Endodermal cell (in vitro differentiated cells): ENCODE measurements around the gene AMMECR1. TPM values are rescaled to one million over a fixed set of nuclear protein-coding genes. Genes with fewer than 3 reads are reported as not detected.
A peak's percentile ranks its signal among the peaks of the same experiment; 100 is the strongest.

Experiments used
- DNase-seq: peaks from one replicate; pipeline ENCODE4 v3.0.0-alpha.2; 2017
- H3K27ac ChIP-seq: 2 replicates; pipeline ENCODE4 v1.5.1; 2013; ENCODE audit warnings: mild to moderate bottlenecking, low read depth, low read length, moderate library complexity
- H3K27me3 ChIP-seq: 2 replicates; pipeline ENCODE4 v1.6.1; 2013; ENCODE audit warnings: mild to moderate bottlenecking, low read length, moderate library complexity; ENCODE audit not compliant: insufficient read depth, control insufficient read depth, poor library complexity, severe bottlenecking
- H3K36me3 ChIP-seq: 2 replicates; pipeline ENCODE4 v1.7.0; 2013; ENCODE audit warnings: mild to moderate bottlenecking, low read length, moderate library complexity; ENCODE audit not compliant: control insufficient read depth, insufficient read depth
- H3K4me1 ChIP-seq: one replicate; pipeline ENCODE4 v1.7.0; 2013; ENCODE audit warnings: low read length; ENCODE audit not compliant: control insufficient read depth, insufficient read depth
- H3K4me3 ChIP-seq: 2 replicates; pipeline ENCODE4 v1.5.1; 2013; ENCODE audit warnings: mild to moderate bottlenecking, low read length, moderate library complexity
- H3K9ac ChIP-seq: 2 replicates; pipeline ENCODE4 v1.6.1; 2013; ENCODE audit warnings: mild to moderate bottlenecking, low read length, moderate library complexity; ENCODE audit not compliant: poor library complexity, severe bottlenecking; ENCODE audit errors: extremely low read depth
- H3K9me3 ChIP-seq: 2 replicates; pipeline ENCODE4 v1.6.1; 2013; ENCODE audit warnings: mild to moderate bottlenecking, low read length, moderate library complexity; ENCODE audit not compliant: control insufficient read depth
- H3K27ac Mint-ChIP-seq: 2 replicates; pipeline ENCODE4 v1.8.0; 2020; ENCODE audit warnings: mixed read lengths
- H3K27me3 Mint-ChIP-seq: 2 replicates; pipeline ENCODE4 v1.8.0; 2021; ENCODE audit warnings: mild to moderate bottlenecking, mixed read lengths; ENCODE audit not compliant: insufficient read depth
- H3K36me3 Mint-ChIP-seq: 2 replicates; pipeline ENCODE4 v1.8.0; 2020; ENCODE audit warnings: low read depth, mixed read lengths
- H3K4me1 Mint-ChIP-seq: 2 replicates; pipeline ENCODE4 v1.8.0; 2020; ENCODE audit warnings: mixed read lengths
- H3K4me3 Mint-ChIP-seq: 2 replicates; pipeline ENCODE4 v1.8.0; 2020; ENCODE audit warnings: mild to moderate bottlenecking, moderate library complexity, mixed read lengths
- H3K9me3 Mint-ChIP-seq: 2 replicates; pipeline ENCODE4 v1.8.0; 2020; ENCODE audit warnings: mild to moderate bottlenecking, mixed read lengths
- WGBS, 2 experiments: methylation state at CpG; one replicate each; pipeline versions ENCODE4 v1.1.5 to v1.1.7; 2013; ENCODE audit warnings: missing lambda C conversion rate in 2 of 2, mixed read lengths in 1 of 2; ENCODE audit not compliant: insufficient coverage in 1 of 2, insufficient read length in 1 of 2; 5-methylcytosine and 5-hydroxymethylcytosine counted together
- total RNA-seq, 2 donors: library from RNA; stranded (reverse); fragmentation: NEBNext Ultra II Directional in 1 of 2; extraction: Animal tissue kit (Norgen Biotek cat#: 25700) in 1 of 2; gene quantifications; 2 replicates in 1 of 2; 3 replicates in 1 of 2; pipeline ENCODE4 v1.2.1, GENCODE V29; 2021
- TF ChIP-seq, protein P1 (sequence below): fragments of 200-600 bp; sonication (generic); conservative IDR thresholded peaks from 2 replicates; pipeline ENCODE4 v1.5.0; 2021; ENCODE audit warnings: antibody characterized with exemption, mild to moderate bottlenecking

The AMMECR1 gene
- total RNA-seq, 2 donors from 2014 or later: 26.8 to 62.2 TPM

DNA sequence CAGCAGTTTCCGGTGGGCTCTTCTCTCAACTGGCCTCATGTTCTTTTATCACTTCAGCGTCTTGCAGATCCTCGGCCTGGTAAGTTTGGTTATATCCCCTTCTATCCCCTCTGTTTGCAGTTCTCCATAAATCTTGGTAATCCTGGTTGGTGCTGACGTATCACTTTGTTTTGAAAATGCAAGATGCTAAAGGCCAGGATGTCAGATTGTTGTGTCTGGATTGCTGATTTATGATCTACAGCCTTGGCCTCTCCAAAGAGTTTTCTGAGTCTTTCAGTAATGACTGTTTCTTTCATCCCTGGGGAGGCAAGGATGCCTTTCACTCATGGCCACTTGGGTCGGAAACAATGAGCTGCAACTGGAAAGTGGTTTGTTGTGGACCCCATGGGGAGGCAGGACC, 146.4 kb downstream of the AMMECR1 start:
- Mint-ChIP-seq H3K27me3 (no peaks in the 10 kb centered on the region), H3K4me3 (no peak overlapping the region), H3K27ac (no peak overlapping the region), H3K4me1 (peaks cover 11% of the 10 kb centered on the region), H3K36me3 (peaks cover 35% of the 10 kb centered on the region), H3K9me3 (no peaks in the 10 kb centered on the region)
- H3K4me3 ChIP-seq: no peak overlapping the region
- H3K36me3 ChIP-seq: no peaks in the 10 kb centered on the region
- no peak overlapping the region for H3K27ac ChIP-seq
- DNase-seq: peak; percentile 13
- no peaks in the 10 kb centered on the region for H3K27me3 ChIP-seq
- no peak overlapping the region for H3K9ac ChIP-seq
- no peaks in the 10 kb centered on the region for H3K9me3 ChIP-seq
- TF ChIP-seq, protein P1, sequence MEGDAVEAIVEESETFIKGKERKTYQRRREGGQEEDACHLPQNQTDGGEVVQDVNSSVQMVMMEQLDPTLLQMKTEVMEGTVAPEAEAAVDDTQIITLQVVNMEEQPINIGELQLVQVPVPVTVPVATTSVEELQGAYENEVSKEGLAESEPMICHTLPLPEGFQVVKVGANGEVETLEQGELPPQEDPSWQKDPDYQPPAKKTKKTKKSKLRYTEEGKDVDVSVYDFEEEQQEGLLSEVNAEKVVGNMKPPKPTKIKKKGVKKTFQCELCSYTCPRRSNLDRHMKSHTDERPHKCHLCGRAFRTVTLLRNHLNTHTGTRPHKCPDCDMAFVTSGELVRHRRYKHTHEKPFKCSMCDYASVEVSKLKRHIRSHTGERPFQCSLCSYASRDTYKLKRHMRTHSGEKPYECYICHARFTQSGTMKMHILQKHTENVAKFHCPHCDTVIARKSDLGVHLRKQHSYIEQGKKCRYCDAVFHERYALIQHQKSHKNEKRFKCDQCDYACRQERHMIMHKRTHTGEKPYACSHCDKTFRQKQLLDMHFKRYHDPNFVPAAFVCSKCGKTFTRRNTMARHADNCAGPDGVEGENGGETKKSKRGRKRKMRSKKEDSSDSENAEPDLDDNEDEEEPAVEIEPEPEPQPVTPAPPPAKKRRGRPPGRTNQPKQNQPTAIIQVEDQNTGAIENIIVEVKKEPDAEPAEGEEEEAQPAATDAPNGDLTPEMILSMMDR: no peak
- no peaks in the 10 kb centered on the region for H3K4me1 ChIP-seq
- 94 to 100% methylated on average over 1 to 5 of the region's 5 CpGs for whole genome bisulfite sequencing, 2 experiments

DNA sequence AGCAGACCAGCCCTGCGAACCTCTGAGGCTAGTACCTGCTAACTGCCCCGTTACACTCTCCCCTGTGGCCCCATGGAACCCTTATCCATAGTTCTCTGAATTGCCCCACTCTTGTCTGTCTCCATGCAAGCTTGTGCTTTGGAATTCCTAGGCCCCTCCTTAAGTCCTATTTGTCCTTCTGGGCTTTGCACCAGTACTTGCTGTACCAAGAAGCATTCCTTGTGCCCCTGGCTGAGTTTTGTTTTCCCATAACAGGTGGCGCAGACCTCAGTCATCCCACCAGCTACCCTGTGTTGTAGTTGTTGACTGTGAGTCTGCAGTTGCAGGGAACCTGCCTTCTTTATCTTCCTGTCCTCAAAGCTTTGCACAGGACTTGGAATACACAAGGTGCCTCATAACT, 147.9 kb downstream of the AMMECR1 start:
- Mint-ChIP-seq H3K27ac (no peak overlapping the region), H3K9me3 (no peaks in the 10 kb centered on the region), H3K4me1 (peaks cover 11% of the 10 kb centered on the region), H3K36me3 (peaks cover 27% of the 10 kb centered on the region), H3K4me3 (no peak overlapping the region), H3K27me3 (no peaks in the 10 kb centered on the region)
- DNase-seq: peak; percentile 13
- no peaks in the 10 kb centered on the region for H3K9me3 ChIP-seq
- WGBS, 2 experiments: 92% methylated on average over 3 of the region's 3 CpGs; no CpG with 5 or more reads in 1 of the 2 experiments
- H3K4me3 ChIP-seq: no peak overlapping the region
- TF ChIP-seq, protein P1: no peak
- H3K4me1 ChIP-seq: no peaks in the 10 kb centered on the region
- no peak overlapping the region for H3K27ac ChIP-seq
- H3K9ac ChIP-seq: no peak overlapping the region
- no peaks in the 10 kb centered on the region for H3K27me3 ChIP-seq
- H3K36me3 ChIP-seq: no peaks in the 10 kb centered on the region

DNA sequence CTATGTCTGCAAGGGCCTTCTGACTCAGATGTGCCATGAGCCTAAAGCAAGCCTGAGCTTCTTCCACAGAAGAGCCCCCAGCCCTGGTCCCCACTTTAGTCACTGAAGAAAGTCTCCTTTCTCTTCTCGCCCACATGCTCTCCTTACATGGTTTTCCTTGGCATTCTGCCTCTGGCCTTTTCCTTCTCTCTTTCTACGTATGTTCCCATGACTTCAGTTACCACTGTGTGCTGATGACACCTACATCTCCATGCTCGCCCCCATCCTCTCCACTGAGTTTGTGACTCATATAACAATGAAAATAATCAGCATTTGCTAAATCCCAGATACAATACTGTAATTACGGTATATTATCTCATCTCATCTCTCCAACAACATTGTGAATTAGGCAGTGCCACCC, 149.3 kb downstream of the AMMECR1 start:
- H3K9me3 Mint-ChIP-seq: no peaks in the 10 kb centered on the region
- TF ChIP-seq, protein P1: no peak
- peaks cover 7% of the 10 kb centered on the region for H3K4me1 Mint-ChIP-seq
- no peak overlapping the region for H3K27ac Mint-ChIP-seq
- Histone ChIP-seq H3K9ac (no peak overlapping the region), H3K36me3 (no peaks in the 10 kb centered on the region), H3K4me1 (no peaks in the 10 kb centered on the region), H3K27me3 (no peaks in the 10 kb centered on the region), H3K9me3 (no peaks in the 10 kb centered on the region), H3K4me3 (no peak overlapping the region), H3K27ac (no peak overlapping the region)
- peaks cover 17% of the 10 kb centered on the region for H3K36me3 Mint-ChIP-seq
- no peak for DNase-seq
- 95 to 100% methylated on average over 2 to 4 of the region's 4 CpGs for WGBS, 2 experiments
- H3K27me3 Mint-ChIP-seq: no peaks in the 10 kb centered on the region
- H3K4me3 Mint-ChIP-seq: no peak overlapping the region
